Endothelial cell of umbilical vein (primary cell): Measurements from ENCODE around the gene ACVR1C. TPM values are rescaled to one million over a fixed set of nuclear protein-coding genes. Genes with fewer than 3 reads are reported as not detected.

ENCODE experiments used
- BruUV-seq: library from RNA; stranded (reverse); fragments of 400-500 nt; replicated peaks from 2 replicates; lab custom pipeline; 2021; lab: Mats Ljungman, UMichigan
- CTCF ChIA-PET: fragments of 300-600, 350-600 bp; sonication (Branson Sonifier 250); formaldehyde crosslinking; loops from one replicate; lab custom pipeline; 2021; ENCODE audit warnings: antibody characterized with exemption, inconsistent platforms; lab: Charles Lee
- POLR2A ChIA-PET: fragments of 300-600, 350-600 bp; sonication (Branson Sonifier 250); formaldehyde crosslinking; loops from one replicate; lab custom pipeline; 2021; ENCODE audit warnings: antibody characterized with exemption, inconsistent platforms; lab: Charles Lee
- DNase-seq: peaks from one replicate; pipeline ENCODE4 v3.0.0-alpha.2; 2011; ENCODE audit warnings: low read depth, low spot score
- FAIRE-seq: peaks from 2 replicates; lab custom pipeline; 2011; peaks lifted over from hg19 to GRCh38; lab: Jason Lieb, UNC
- H2AFZ ChIP-seq: 2 replicates; pipeline ENCODE4 v1.6.0; 2012; ENCODE audit warnings: low read depth, low read length, control low read depth, inconsistent platforms
- H3K27ac ChIP-seq: 2 replicates; pipeline ENCODE4 v1.5.1; 2011; ENCODE audit warnings: low read depth, mild to moderate bottlenecking, control low read depth, low read length, moderate library complexity; ENCODE audit not compliant: insufficient read depth
- H3K27me3 ChIP-seq, 2 experiments: 2 replicates each; pipeline versions ENCODE4 v1.6.0 to v1.6.1; 2011; ENCODE audit warnings: low read length in 2 of 2, mixed read lengths in 1 of 2; ENCODE audit not compliant: control insufficient read depth in 2 of 2, insufficient read depth in 2 of 2
- H3K36me3 ChIP-seq, 2 experiments: 2 replicates in 1 of 2; 3 replicates in 1 of 2; pipeline ENCODE4 v1.5.1; 2011; ENCODE audit warnings: low read length in 2 of 2, mild to moderate bottlenecking in 1 of 2, moderate library complexity in 1 of 2; ENCODE audit not compliant: control insufficient read depth in 2 of 2, insufficient read depth in 2 of 2; ENCODE audit errors: extremely low read depth in 1 of 2
- H3K4me1 ChIP-seq: 3 replicates; pipeline ENCODE4 v1.5.1; 2011; ENCODE audit warnings: mild to moderate bottlenecking, low read length; ENCODE audit not compliant: control insufficient read depth, insufficient read depth; ENCODE audit errors: extremely low read depth
- H3K4me2 ChIP-seq: 2 replicates; pipeline ENCODE4 v1.6.1; 2011; ENCODE audit warnings: low read length, control low read depth, mixed read lengths; ENCODE audit not compliant: insufficient read depth
- H3K4me3 ChIP-seq, 3 experiments: fragments of 200-600 bp in 1 of 3; sonication (generic), shearing (Covaris generic) in 1 of 3; replicated peaks in 1 of 3; 2 replicates each; pipeline ENCODE4 v1.5.1; 2011 to 2016; ENCODE audit warnings: control low read depth in 3 of 3, low read length in 3 of 3, mild to moderate bottlenecking in 2 of 3, inconsistent platforms in 1 of 3, low read depth in 1 of 3, moderate library complexity in 1 of 3; ENCODE audit not compliant: insufficient read depth in 1 of 3
- H3K79me2 ChIP-seq: 2 replicates; pipeline ENCODE4 v1.6.0; 2012; ENCODE audit warnings: low read length, inconsistent platforms; ENCODE audit not compliant: control insufficient read depth, insufficient read depth
- H3K9ac ChIP-seq: replicated peaks from 2 replicates; pipeline ENCODE3; 2011; ENCODE audit warnings: low read length, control low read depth; ENCODE audit not compliant: insufficient read depth; ENCODE audit errors: extremely low read depth
- H3K9me1 ChIP-seq: replicated peaks from 3 replicates; pipeline ENCODE4 v1.6.0; 2011; ENCODE audit warnings: mild to moderate bottlenecking, low read length; ENCODE audit not compliant: control insufficient read depth, insufficient read depth; ENCODE audit errors: extremely low read depth
- H3K9me3 ChIP-seq: replicated peaks from 2 replicates; pipeline ENCODE4 v1.5.1; 2012; ENCODE audit warnings: low read length, inconsistent platforms; ENCODE audit not compliant: control insufficient read depth, insufficient read depth
- H4K20me1 ChIP-seq: replicated peaks from 2 replicates; pipeline ENCODE3; 2011; ENCODE audit warnings: mild to moderate bottlenecking, low read length; ENCODE audit not compliant: control insufficient read depth, insufficient read depth; ENCODE audit errors: extremely low read depth
- CTCF ChIP-seq, 2 donors: IDR thresholded peaks; 1 replicate in 1 of 2; 2 replicates in 1 of 2; pipeline ENCODE4 v1.5.1; 2011; ENCODE audit warnings: low read length in 2 of 2, mild to moderate bottlenecking in 2 of 2, moderate library complexity in 2 of 2, control low read depth in 1 of 2, inconsistent platforms in 1 of 2, low read depth in 1 of 2; ENCODE audit not compliant: insufficient read depth in 1 of 2; ENCODE audit errors: extremely low read depth in 1 of 2
- EZH2 ChIP-seq: IDR thresholded peaks from 2 replicates; pipeline ENCODE4 v1.6.1; 2012; ENCODE audit warnings: borderline replicate concordance, low read depth, mild to moderate bottlenecking, moderate library complexity, low read length, inconsistent platforms; ENCODE audit not compliant: severe bottlenecking
- FOS ChIP-seq: IDR thresholded peaks from 2 replicates; pipeline ENCODE4 v1.6.1; 2011; ENCODE audit warnings: mild to moderate bottlenecking, low read length, moderate library complexity, borderline replicate concordance; ENCODE audit not compliant: insufficient read depth
- GATA2 ChIP-seq: IDR thresholded peaks from 2 replicates; pipeline ENCODE4 v1.7.0; 2011; ENCODE audit warnings: low read depth, mild to moderate bottlenecking, moderate library complexity, mixed read lengths, low read length; ENCODE audit not compliant: insufficient read length, insufficient read depth
- JUN ChIP-seq: IDR thresholded peaks from 2 replicates; pipeline ENCODE4 v1.6.1; 2011; ENCODE audit warnings: borderline replicate concordance, low read depth; ENCODE audit not compliant: insufficient read length, insufficient read depth
- MAX ChIP-seq: IDR thresholded peaks from 2 replicates; pipeline ENCODE4 v1.6.1; 2011; ENCODE audit not compliant: insufficient read depth, insufficient read length
- MYC ChIP-seq: IDR thresholded peaks from one replicate; pipeline ENCODE4 v1.6.1; 2011; ENCODE audit warnings: mild to moderate bottlenecking, low read depth, low read length
- POLR2A ChIP-seq: IDR thresholded peaks from 2 replicates; pipeline ENCODE4 v1.6.1; 2012; ENCODE audit warnings: low read depth, mild to moderate bottlenecking, control low read depth, low read length
- POLR2AphosphoS5 ChIP-seq: IDR thresholded peaks from 2 replicates; pipeline ENCODE4 v1.6.1; 2012; ENCODE audit warnings: low read depth, mild to moderate bottlenecking, control low read depth, low read length, moderate library complexity; ENCODE audit not compliant: insufficient read depth
- dilution Hi-C: fragments of 300-500 bp; cut with MboI; formaldehyde crosslinking; loops from one replicate; pipeline ENCODE4 v1.15.0; 2019; ENCODE audit warnings: low sequenced_read_pairs; ENCODE audit not compliant: extremely low pct_ligation_motif_present
- intact Hi-C: fragments of 100-400 bp; cut with micrococcal nuclease; formaldehyde crosslinking; loops from one replicate; pipeline ENCODE4 v1.10.0; 2022
- polyA plus RNA-seq, 4 experiments: library from polyadenylated mRNA; depleted of rRNA in 3 of 4; stranded (reverse) in 3 of 4; unstranded in 1 of 4; fragments of >200 nt; gene quantifications; 2 replicates each; pipeline versions ENCODE4 v1.2.1 to v1.2.3, GENCODE V29; 2011 to 2012; ENCODE audit warnings: missing spikeins in 1 of 4
- total RNA-seq: library from RNA; stranded (reverse); gene quantifications from 2 replicates; pipeline ENCODE4 v1.2.3, GENCODE V29; 2021

ACVR1C gene
- total and polyA plus RNA-seq, 2 donors (not counting 3 experiments of a cell fraction or from before 2014, with no cell fraction given): not detected

- POLR2A ChIA-PET: no interaction called here
- DNase-seq (no peak), FAIRE-seq (no peak)
- Histone ChIP-seq H2AFZ (no peak overlapping the region), H3K9me3 (no peaks in the 10 kb centered on the region), H3K27me3 (peaks cover 2 to 13% of the 10 kb centered on the region in 2 experiments), H3K27ac (no peak overlapping the region), H3K9me1 (no peaks in the 10 kb centered on the region), H3K9ac (no peak overlapping the region), H3K36me3 (no peaks in the 10 kb centered on the region), H4K20me1 (no peaks in the 10 kb centered on the region), H3K4me2 (no peak overlapping the region), H3K4me1 (no peaks in the 10 kb centered on the region), H3K4me3 (no peak overlapping the region), H3K79me2 (no peaks in the 10 kb centered on the region)
- intact Hi-C loops (no loop called here), dilution Hi-C loops (no loop called here)
- no TSS peak for BruUV-seq
- TF ChIP-seq JUN: no peak
- TF ChIP-seq POLR2A: no peak
- TF ChIP-seq FOS: no peak
- no peak for TF ChIP-seq EZH2
- TF ChIP-seq MYC: no peak
- no peak for TF ChIP-seq CTCF (IDR thresholded peaks at IDR 0.05; ENCODE audit: extremely low read depth in 1 of 2, insufficient read depth in 1 of 2, low read depth in 1 of 2, low read length in 2 of 2)
- TF ChIP-seq POLR2AphosphoS5: no peak
- no peak for TF ChIP-seq GATA2
- no peak for TF ChIP-seq MAX
- CTCF ChIA-PET: interaction anchor here (1.3 kb wide), 1 partner anchor 10 kb away, joined by 4 read pairs; no protein-coding TSS in a partner anchor
Measured at GRCh38 chr2:157603198-157603597, 25.5 kb downstream of the ACVR1C start.
